Body of pancreas (tissue), 4 donors: ENCODE measurements around the gene FRRS1L. TPM values are rescaled to one million over a fixed set of nuclear protein-coding genes. Genes with fewer than 3 reads are reported as not detected.

ENCODE experiments used
- ATAC-seq: fragments of 150-250 bp; one replicate; pipeline ENCODE4 v1.9.1; 2016
- DNase-seq, 4 donors: peaks; one replicate each; pipeline ENCODE4 v3.0.0-alpha.2; 2019
- H3K27ac ChIP-seq, 4 donors: fragments of 200-600 bp; sonication (generic); 1 replicate in 3 of 4; 2 replicates in 1 of 4; pipeline versions ENCODE4 v1.5.1 to v1.6.1; 2016 to 2019; ENCODE audit warnings: mild to moderate bottlenecking in 1 of 4, mixed read lengths in 1 of 4, moderate library complexity in 1 of 4
- H3K27me3 ChIP-seq, 2 donors: fragments of 200-600 bp; sonication (generic); one replicate each; pipeline ENCODE4 v1.6.0; 2016; ENCODE audit warnings: mild to moderate bottlenecking in 1 of 2
- H3K36me3 ChIP-seq, 2 donors: fragments of 200-600 bp; sonication (generic); replicated peaks in 1 of 2; 2 replicates each; pipeline ENCODE4 v1.5.1; 2016; ENCODE audit warnings: low read depth in 2 of 2; ENCODE audit not compliant: insufficient read depth in 1 of 2
- H3K4me1 ChIP-seq: fragments of 200-600 bp; sonication (generic); one replicate; pipeline ENCODE4 v1.6.0; 2016
- H3K4me3 ChIP-seq, 2 donors: fragments of 200-600 bp; sonication (generic); 1 replicate in 1 of 2; 2 replicates in 1 of 2; pipeline ENCODE4 v1.5.1; 2016 to 2019
- H3K9me3 ChIP-seq, 3 donors: fragments of 200-600 bp; sonication (generic); 1 replicate in 2 of 3; 2 replicates in 1 of 3; pipeline ENCODE4 v1.5.1; 2016
- POLR2A ChIP-seq, 3 donors: fragments of 450-650 bp; IDR thresholded peaks; one replicate each; pipeline ENCODE4 v1.6.1; 2016; ENCODE audit warnings: antibody characterized with exemption in 3 of 3, mild to moderate bottlenecking in 2 of 3
- WGBS, 2 donors: methylation state at CpG; one replicate each; pipeline ENCODE4 v1.1.5; 2017; 5-methylcytosine and 5-hydroxymethylcytosine counted together
- intact Hi-C: fragments of 100-400 bp; cut with DNase I; formaldehyde crosslinking; loops from one replicate; pipeline ENCODE4 v1.15.1; 2023
- total RNA-seq, 2 donors: library from RNA; depleted of rRNA; stranded (reverse); fragments of >200 nt; gene quantifications; one replicate each; pipeline ENCODE4 v1.1.0, GENCODE V29; 2016
- TF ChIP-seq, protein P1 (sequence below), 7 experiments: fragments of 450-650 bp in 4 of 7; fragments of 200-600 bp in 3 of 7; sonication (generic) in 3 of 7; IDR thresholded peaks; one replicate each; pipeline ENCODE4 v1.5.1; 2016 to 2019; ENCODE audit warnings: antibody characterized with exemption in 7 of 7

FRRS1L gene
- total RNA-seq, 2 donors from 2014 or later, result 0.33 to 0.52 TPM

DNA sequence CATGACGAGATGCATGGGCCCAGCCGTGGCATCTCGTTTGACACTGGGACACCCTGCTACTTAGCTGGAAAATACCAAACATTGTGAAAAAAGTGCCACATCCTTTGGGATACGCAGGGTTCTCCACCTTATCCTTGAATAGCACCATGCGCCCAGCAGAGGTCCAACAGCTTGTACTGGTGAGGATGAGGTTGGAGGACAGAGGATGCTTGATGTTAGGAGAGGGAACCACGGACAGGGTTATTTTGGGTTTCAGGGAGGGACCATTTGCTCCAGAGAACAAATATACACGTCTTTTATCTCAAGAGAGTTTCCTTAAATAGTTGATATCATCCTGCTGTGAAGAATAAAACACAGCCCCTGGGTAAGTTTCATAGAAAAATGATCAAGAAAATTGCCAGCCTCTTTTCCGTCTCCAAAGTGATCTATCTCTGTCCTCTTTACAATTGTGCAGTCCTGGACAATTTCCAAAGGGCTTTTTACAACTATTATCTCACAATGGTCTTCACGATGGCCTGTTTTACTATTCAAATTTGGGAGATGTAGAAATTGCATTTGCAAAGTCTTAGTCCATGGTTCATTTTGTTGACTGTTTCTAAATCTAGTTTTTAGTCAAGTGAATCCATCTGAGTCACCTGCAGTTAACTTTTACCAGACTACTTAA is 19.9 kb upstream of the FRRS1L start:
- DNase-seq, result no peak
- intact Hi-C loops, result loop anchor here (10.0 kb wide), 2 partner anchors 138 to 218 kb away; partner anchors contain the start of gene EPB41L4B
- TF ChIP-seq POLR2A (IDR thresholded peaks at IDR 0.05), result no peak
- TF ChIP-seq, protein P1, sequence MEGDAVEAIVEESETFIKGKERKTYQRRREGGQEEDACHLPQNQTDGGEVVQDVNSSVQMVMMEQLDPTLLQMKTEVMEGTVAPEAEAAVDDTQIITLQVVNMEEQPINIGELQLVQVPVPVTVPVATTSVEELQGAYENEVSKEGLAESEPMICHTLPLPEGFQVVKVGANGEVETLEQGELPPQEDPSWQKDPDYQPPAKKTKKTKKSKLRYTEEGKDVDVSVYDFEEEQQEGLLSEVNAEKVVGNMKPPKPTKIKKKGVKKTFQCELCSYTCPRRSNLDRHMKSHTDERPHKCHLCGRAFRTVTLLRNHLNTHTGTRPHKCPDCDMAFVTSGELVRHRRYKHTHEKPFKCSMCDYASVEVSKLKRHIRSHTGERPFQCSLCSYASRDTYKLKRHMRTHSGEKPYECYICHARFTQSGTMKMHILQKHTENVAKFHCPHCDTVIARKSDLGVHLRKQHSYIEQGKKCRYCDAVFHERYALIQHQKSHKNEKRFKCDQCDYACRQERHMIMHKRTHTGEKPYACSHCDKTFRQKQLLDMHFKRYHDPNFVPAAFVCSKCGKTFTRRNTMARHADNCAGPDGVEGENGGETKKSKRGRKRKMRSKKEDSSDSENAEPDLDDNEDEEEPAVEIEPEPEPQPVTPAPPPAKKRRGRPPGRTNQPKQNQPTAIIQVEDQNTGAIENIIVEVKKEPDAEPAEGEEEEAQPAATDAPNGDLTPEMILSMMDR (IDR thresholded peaks at IDR 0.05), result no peak
- Histone ChIP-seq H3K4me3 (no peak overlapping the region), H3K36me3 (no peaks in the 10 kb centered on the region), H3K9me3 (no peaks in the 10 kb centered on the region), H3K27me3 (no peaks in the 10 kb centered on the region), H3K4me1 (no peaks in the 10 kb centered on the region), H3K27ac (no peak overlapping the region)
- 77 to 79% methylated on average over 9 of the region's 9 CpGs for WGBS, 2 donors
- ATAC-seq, result no peak

DNA sequence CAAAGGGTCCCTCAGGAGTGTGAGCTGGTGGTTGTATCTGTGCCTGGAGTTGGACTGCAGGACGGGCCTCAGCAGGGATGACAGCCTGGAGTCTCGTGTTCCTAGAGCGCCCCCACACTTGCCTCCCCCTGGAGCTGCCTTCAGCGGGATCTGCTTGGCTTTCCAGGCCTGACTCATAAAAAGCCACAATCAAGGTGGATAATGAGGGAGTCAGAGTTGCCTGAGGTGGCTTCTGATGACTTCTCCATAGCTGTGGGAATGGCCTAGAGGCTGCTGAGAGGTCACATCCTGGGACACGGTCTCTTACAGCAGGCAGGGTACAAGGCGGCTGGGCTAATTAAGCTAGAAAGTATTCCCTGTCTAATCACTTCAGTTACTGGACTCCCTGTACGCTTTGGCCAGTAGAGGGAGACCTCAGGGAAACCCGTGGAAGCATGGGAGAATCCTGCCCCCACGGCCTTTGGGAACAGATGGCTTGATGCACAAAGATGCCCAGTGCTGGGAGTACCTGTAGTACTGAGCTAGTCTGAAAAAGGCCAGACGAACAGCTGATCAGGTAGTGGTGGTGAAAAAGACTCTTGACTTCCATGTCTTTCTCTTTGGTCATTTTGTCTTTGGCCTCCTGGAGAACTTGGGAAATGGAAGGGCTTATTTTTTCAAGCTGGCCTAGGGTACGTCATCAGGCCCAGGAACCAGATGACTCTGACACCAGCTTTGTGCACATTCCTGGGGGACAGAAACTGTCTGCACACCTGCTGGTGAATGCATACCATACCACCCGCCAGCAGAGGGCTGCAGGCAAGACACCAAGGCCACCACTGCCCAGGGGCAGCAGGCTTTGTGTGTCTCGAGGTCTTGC is 16.1 kb upstream of the FRRS1L start:
- H3K36me3 ChIP-seq, result no peaks in the 10 kb centered on the region
- no peaks in the 10 kb centered on the region for H3K9me3 ChIP-seq
- H3K27ac ChIP-seq, result no peak overlapping the region
- intact Hi-C loops, result loop anchor here (10.0 kb wide), 2 partner anchors 142 to 222 kb away; partner anchors contain the start of gene EPB41L4B
- TF ChIP-seq, protein P1 (IDR thresholded peaks at IDR 0.05), result peak; percentile 18 to 64 (median 46)
- no peak for TF ChIP-seq POLR2A (IDR thresholded peaks at IDR 0.05)
- no peak overlapping the region for H3K4me3 ChIP-seq
- no peaks in the 10 kb centered on the region for H3K27me3 ChIP-seq
- no peaks in the 10 kb centered on the region for H3K4me1 ChIP-seq
- DNase-seq (peak; percentile 64 to 81 (median 77)), ATAC-seq (peak; percentile 78)
- 48 to 49% methylated on average over 8 to 13 of the region's 13 CpGs for whole genome bisulfite sequencing, 2 donors

DNA sequence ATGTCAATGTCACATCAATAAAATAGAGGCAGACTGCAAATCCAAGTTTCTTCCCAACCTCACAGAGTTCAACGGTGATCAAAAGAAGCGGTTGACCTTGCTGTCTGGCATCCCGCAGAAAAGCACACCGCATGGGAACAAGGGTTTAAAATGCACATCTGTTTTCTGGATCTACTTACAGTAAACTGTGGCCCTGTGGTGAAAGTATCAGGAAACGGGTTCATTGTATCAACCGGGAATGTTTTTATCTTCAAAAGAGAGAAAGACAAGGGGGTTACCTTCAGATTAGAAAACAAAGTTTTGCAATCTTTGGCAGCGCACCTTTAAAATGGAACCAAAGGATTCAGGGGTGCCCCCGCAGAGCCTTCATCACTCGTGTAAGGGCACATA is 15.5 kb upstream of the FRRS1L start:
- Histone ChIP-seq H3K4me1 (no peaks in the 10 kb centered on the region), H3K27ac (no peak overlapping the region), H3K36me3 (no peaks in the 10 kb centered on the region), H3K4me3 (no peak overlapping the region), H3K9me3 (no peaks in the 10 kb centered on the region), H3K27me3 (no peaks in the 10 kb centered on the region)
- DNase-seq (no peak), ATAC-seq (no peak)
- 78 to 79% methylated on average over 9 of the region's 9 CpGs for WGBS, 2 donors
- intact Hi-C loops, result loop anchor here (10.0 kb wide), 2 partner anchors 142 to 222 kb away; partner anchors contain the start of gene EPB41L4B
- TF ChIP-seq, protein P1 (IDR thresholded peaks at IDR 0.05), result no peak
- TF ChIP-seq POLR2A (IDR thresholded peaks at IDR 0.05), result no peak

DNA sequence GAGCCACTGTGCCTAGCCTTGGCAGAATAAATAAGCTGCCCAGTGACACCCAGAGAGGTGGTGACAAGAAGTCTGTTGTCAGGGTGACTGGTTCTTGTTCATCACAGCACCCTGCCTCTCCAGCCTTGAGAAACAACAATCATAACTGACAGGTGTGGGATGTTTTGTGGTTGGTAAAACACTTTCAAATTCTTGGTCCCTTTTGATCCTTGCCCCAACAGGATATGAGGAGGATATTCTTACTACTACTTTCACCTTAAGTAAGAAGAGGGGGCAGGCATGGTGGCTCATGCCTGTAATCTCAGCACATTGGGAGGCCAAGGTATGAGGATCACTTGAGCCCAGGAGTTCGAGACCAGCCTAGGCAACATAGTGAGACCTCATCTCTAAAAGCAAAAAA is 14.2 kb upstream of the FRRS1L start:
- DNase-seq, result no peak
- Histone ChIP-seq H3K27me3 (no peaks in the 10 kb centered on the region), H3K9me3 (no peaks in the 10 kb centered on the region), H3K36me3 (no peaks in the 10 kb centered on the region), H3K4me1 (no peaks in the 10 kb centered on the region), H3K4me3 (no peak overlapping the region), H3K27ac (no peak overlapping the region)
- intact Hi-C loops, result loop anchor here (10.0 kb wide), 2 partner anchors 144 to 224 kb away; partner anchors contain the start of gene EPB41L4B
- TF ChIP-seq, protein P1 (IDR thresholded peaks at IDR 0.05), result no peak
- TF ChIP-seq POLR2A (IDR thresholded peaks at IDR 0.05), result no peak
- WGBS, 2 donors, result 88 to 89% methylated on average over 1 of the region's 1 CpG
- no peak for ATAC-seq
